Fibroblast of skin of abdomen (primary cell): ENCODE measurements around the gene PHC2.

Experiments used
- DNase-seq: peaks from one replicate; pipeline ENCODE4 v3.0.0-alpha.2; 2013

The PHC2 gene

DNA sequence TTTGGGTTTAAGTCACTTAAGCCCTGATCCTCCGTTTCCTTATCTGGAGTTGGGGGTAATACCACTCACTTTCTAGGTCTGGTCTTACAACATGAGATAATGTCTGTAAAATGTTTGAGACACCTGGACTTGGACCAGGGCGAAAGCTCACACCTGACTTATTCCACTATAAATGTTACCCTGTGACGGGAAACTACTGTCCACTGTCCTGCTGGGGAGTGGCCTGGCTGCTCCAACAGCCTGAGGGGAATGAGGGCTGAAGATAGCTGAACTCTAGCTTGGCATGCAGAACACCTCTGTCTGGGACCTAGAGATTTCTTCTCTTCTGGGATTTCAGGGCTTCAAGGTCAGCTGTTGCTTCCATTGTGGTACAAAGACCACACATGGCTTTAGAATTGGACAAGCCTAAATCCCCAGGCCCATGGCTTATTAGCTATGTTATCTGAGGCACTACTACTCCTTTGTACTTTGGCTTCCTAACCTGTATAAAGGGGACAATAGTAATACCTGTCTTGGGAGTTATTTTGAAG, 100.5 kb downstream of the PHC2 start:
- DNase-seq: no peak

DNA sequence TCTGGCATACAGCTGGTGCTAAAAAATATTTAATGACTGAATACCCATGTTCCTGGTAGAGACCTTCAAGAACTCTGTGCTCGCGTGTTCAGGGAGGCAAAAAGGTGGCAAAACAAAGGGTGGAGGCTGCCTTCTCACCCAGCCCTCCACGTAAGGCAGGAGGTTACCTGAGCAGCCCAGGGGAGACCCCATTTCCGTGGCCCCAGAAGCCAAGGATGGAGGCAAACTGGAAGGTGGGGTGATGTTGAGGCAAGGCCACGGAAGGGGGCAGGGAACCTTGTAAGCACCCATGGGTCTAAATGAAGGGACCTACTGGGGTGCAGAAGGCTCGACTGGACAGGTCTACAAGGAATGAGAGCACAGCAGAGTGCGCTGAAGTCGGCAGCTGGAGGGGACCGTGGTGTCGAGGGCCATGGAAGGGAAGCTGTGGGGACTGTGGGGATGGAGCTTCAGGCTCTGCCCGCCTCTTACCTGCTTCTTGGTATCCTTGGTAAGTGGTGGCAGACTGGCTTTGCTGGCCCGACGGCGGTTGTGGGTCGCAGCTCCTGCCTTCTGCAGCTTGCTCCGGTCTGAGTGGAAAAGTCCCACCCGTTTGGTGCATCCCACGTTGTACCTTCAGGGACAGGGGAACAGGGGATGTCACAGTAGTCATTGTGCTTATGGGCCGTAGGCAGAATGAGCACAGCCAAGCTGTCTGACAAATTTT, 101.1 kb downstream of the PHC2 start:
- DNase-seq: no peak

DNA sequence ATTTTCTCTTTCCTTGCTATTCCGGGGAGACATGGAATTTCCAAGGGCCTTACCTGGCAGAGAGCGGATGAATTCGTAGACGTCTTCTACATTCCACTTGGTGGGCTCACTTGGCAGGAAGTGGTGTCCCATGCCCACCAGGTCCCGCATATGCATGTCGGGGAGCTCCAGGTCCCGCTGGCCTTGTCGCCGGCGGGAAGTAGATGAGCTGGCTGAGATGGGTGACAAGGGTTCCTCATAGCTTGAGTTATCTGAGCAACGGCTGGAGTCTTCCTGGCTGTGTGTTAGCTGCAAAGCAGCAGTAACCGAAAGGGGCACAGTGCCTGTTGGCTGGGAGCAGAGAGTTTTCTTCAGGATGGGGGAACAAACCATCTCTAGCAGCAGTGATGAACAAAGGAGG, 102.1 kb downstream of the PHC2 start:
- DNase-seq: no peak

DNA sequence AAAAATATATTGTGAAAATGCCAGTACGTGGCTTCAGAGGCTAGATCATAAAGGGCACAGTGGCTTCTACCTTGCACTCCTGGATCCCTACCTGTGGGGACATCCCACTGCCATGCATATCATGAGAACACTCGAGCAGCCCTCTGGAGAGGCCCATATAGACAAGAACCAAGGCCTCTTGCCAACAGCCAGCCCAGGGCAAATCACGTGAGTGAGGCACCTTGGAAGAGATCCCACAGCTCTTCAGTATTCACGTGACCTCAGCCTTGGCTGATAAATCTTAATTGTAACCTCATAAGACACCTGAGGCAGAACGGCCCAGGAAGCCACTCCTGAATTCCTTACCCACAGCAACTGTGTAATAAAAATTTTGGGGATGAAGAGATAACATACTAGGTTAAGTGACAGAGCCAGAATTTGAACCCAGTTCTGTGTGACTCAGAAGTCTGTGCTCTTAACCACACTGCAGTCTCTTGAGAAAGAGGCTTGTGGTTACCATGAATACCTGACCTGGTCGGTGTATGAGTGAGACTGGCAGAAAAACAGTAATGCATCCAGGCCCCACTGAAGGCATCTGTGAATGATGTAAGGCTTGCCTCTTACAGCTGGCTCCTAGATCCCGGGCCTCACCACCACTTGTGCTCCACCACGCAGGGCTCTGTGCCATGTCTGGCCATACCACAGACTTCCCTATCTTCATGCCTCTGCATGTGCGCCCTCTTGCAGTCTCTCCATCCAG, 103.1 kb downstream of the PHC2 start:
- peak; percentile 94 for DNase-seq

DNA sequence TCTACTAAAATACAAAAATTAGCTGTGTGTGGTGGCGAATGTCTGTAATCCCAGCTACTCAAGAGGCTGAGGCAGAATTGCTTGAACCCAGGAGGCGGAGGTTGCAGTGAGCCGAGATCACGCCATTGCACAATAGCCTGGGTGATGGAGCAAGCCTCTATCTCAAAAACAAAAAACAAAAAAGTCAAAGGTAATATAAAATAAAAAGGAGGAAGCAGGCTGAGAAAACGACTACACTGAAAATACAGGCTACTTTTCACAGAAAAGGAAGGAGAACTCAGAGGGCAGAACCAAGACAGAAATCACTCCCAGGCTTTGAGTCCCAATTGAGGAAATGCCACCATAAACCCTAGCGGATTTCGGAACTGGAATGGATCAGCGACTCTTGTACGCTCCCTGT, 104.1 kb downstream of the PHC2 start:
- DNase-seq: no peak

DNA sequence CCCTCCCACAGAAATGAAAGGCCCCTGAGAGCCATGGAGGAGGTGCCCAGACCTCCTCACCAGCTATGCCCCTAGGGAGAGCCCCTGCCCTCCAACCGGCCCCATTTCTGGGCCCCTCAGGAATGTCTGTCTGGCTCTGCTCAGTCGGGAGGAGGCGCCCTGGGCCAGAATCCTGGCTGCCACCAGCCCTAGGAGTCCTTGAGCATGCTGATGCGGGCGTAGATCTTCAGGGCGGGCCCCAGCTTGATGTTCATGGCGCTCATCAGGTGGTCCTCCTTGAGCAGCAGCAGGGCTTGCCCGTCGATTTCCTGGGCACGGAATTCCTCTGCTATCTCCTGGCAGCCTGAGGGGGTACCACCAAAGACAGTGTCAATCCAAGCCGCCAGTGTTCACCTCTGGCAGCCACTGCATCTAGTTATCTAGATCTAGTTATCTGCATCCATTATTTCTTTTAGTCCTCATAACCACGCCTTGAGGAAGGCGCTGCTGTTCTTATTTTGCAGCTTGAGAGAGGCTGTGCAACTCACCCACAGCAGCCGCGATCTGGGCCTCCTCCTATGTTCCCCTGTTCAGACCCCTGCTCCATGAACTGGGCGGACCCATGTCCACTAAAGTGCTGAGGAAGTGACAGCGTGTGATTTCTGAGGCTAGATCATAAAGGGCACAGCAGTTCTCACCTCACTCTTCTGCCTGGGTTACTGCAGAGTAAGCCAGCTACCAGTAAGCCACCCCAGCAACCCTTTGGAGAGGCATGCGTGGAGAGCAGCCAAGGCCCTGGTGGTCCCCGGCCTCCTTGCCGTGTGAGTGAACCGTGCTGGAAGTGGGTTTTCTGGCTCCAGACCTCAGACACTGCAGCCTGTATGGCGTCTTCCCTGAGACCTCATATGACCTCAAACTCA, 106.0 kb downstream of the PHC2 start:
- no peak for DNase-seq

DNA sequence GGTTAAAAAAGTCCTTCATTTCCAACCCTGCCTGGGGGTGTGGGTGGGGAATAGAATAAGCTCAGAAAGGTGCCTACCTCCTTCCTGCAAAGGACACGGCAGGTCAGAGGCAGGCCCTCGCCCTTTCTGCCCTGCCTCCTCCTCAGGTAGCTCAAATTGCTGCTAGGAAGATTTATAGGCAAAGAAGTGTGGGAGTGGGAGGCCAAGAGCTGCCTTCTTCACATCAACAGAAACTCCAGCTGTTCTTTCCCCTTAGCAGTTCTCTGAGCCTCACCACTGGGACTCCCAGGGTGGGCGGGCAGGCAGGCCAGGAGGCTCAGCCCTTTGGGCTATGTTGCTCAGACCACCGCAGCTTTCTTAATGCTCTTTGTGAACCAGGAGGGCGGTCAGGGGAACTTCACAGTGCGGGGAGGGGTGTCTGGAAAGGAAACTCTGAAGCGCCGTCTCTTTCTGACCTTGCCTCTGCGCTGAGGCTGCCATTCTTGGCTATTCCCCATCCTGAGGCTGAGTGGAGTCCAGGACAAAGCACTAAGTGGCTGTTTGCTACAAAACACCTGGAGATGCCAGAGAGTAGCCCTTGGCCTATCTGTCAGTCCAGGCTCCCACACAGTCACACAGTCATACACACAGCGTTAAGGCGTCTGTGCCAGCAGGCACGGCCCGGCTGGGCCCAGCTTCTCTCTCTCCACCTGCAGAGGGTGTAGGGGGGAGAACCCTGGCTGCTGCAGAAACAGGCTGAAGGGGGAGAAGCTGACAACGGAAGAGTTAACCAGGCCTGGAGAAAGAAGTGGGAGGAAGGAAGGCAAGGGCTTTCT, 107.0 kb downstream of the PHC2 start:
- DNase-seq: no peak

DNA sequence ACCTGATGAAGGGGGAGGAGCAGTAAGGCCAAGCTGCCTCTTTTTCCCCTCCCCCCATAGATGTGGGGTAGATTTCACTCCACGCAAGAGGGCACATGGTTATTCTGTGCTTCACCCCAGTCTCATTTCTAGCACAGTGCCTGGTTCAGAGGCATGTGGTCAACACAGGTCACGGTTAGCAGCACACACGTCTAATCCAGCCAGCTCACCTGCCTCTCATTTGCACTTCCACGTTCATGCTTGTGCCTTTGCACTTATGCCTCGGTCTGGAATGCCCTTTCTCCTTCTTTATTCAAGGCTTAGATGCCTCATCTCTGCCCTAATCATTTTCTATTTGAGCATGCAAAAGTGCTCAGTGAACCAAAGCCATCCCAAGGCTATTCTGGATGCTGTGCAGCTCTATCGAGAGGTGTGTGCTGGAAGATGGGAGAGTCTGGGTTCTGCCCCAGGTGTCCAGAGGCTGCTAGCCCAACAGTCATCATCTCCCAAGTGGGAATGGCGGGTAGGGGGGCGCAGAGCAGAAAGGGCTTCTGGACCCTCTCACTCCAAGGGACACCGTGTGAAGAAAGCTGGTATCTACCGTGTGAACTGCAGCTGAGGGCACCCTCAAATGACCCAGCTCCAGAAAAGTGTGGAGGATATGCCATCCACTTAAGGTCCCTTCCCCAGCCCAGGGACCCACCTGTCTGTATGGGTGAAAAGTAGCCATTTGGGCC, 107.9 kb downstream of the PHC2 start:
- no peak for DNase-seq

DNA sequence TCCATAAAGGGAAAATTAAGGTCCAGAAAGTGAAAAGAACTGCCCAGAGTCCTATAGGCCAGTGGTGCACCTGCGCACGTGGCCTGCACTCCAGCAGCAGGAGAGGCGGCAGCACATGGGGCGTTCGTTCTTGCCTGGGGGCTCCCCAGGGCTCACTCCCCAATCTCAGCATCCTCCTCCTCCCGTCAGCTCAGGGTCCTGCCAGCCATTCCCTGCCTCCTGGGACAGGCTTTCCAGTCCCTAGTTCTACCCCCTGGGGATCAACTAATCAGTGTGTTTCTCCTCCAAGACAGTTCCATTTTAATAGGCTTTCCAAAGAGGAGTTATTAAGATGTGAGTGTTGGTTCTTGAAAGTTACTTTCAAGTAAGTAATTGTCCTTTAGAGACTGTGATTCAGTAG, 108.8 kb downstream of the PHC2 start:
- DNase-seq: no peak

DNA sequence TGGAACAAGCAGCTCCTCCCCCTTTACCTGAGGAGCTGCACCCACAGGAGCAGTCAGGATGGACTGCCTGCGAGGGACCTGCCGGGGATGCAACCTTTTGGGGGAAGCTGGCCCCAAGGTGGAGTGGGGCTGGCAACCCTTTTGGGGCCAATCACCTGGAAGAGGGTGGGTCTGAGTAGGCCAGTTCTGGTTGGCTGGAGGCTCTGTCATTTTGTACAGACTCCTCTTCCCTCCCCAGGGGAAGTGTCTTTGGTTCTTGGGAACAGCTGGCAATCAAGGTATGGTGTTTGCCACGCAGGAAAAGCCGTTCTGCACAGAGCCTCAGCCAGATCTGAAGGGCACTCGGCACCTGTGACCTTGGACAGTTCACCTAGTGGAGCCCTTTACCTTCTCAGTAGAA, 109.7 kb downstream of the PHC2 start:
- no peak for DNase-seq

DNA sequence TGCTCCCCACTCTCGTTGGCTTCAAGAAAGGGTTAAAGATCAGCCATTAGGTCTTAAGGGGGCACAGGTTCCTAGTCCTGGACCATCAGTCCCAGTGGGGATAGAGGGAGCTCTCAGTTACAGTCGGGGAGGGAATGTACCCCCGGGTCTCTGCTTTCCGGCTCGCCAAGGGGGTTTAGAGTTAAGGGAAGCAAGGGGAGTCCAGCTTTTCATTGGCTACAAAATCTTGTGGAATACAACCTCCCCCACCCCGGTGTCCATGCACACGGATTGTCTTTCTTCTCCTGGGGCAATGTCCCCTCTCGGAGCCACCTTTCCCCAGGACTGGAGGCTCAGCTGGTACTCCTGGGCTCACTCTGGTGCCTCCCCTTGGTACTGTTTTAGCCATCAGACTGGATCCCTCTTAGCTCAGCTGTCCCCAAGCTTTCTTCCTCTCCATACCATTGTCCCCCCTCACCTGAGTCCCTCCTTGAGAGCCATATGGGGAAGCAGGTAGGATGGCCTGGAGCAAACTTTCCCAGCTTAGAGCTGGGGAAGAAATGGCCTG, 110.2 kb downstream of the PHC2 start, which contains the start of gene A3GALT2:
TSS of gene A3GALT2 (minus strand) at position 480 of the 547 bp plus-strand sequence. CDS start at position 480, 0 bp downstream.
- no peak for DNase-seq

DNA sequence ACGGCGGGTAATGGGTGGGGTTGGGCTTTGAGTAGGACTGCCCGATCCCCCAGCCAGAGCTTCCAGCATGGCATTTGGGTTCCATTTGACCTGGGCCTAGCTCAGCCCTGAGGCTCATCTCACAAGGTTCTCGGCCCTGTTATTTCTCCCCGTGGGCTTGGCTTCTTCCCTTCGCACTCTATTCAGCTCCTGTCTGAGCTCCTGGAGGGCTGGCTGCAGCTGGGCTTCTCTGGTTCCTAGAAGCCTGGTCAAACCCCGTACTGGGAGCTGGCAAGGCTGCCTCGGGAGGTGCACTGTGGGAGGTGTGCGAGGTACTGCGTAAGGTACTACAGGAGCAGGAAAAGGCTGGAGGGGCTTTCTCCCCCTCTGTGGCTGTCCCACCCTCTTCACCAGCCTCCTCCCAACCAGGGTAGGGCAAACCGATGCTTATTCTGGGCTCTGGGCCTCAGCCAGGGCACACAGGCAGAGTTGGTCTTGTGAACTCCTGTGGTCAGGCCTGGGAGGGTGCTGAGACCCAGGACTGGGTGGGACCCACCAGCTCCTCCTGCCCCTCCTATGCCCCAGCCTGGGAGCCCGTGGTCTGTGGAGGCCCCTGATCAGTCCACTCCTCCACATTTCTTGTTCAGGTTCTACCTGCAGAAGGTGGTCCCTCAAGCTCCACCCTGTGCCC, 110.8 kb downstream of the PHC2 start:
- no peak for DNase-seq

DNA sequence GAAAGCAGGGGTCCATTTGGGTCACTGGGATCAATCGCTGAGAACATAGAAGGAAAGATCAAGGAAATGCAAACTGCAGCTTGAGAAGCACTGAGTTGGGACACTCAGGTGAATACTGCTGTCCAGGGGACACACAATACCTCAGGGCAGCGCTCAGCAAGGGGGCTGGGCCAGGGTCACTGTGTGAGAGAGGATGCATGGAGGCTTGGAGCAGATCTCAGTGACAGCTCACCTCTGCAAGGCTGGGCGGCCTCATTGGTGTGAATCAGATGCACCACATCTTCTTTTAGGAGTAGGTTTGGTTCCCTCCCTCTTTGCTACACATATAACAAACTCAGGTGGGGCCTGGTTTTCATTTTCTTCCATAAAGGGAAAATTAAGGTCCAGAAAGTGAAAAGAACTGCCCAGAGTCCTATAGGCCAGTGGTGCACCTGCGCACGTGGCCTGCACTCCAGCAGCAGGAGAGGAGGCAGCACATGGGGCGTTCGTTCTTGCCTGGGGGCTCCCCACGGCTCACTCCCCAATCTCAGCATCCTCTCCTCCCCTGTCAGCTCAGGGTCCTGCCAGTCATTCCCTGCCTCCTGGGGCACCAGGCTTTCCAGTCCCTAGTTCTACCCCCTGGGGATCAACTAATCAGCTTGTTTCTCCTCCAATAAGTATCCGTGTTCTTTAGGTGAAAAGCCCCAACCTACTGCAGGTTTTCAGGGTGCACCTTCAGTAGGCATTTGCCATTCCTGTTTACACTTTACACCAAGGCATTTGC, 111.5 kb downstream of the PHC2 start:
- no peak for DNase-seq

DNA sequence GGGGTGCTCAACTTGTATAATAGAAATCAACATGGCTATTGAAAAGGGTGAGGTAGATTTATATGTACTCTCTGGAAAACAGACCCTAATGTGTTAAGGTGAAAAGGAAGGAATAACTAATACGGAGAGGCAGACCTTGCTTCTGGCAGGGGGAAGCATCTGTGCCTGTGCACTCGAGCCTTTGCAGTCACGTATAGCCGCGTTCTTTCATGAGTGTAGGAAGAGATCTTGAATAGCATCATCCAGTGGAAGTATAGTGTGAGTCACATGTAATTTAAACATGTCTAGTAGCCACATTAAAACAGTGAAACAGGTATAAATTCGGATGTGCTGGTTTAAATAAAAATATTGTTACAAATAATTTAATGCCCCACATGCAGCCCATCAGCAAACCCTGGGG, 112.9 kb downstream of the PHC2 start:
- peak; percentile 54 for DNase-seq

DNA sequence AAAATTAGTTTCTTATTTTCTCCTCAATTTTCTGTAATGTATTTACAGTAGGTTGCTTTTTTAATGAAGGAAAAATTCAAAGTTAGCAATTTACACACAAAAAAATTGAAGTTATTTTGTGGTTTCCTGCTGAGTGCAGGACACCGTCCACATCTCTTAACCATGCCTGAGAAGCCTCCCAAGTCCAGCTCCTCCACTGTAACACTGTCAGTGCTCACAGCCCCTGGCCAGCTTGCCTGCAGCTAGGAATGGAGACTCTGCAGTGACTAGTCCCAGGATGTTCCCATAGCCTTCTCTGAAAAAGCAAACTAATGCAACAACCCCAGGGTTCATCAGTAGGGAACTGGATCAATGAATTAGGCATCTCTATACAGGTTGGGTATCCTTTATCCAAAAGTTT, 113.5 kb downstream of the PHC2 start:
- no peak for DNase-seq

DNA sequence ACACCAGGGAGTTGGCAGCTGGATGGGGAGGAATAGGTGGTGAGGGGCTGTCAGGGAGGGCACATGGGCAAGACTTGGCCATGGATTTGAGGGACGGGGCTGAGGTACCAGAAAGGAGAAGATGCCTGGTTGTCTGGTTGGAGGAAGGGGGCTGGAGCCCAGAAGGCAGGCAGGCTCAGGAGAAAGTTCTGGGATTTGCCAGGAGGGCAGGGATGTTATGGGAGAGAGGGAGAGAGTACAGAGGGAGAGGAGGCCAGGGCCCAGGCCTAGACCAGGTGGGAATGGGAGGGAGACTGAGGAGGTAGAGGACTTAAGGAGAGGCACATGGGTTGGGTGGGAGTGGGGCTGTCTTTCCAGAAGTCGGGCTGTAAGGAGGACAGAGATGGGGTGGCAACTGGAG, 114.3 kb downstream of the PHC2 start:
- no peak for DNase-seq

DNA sequence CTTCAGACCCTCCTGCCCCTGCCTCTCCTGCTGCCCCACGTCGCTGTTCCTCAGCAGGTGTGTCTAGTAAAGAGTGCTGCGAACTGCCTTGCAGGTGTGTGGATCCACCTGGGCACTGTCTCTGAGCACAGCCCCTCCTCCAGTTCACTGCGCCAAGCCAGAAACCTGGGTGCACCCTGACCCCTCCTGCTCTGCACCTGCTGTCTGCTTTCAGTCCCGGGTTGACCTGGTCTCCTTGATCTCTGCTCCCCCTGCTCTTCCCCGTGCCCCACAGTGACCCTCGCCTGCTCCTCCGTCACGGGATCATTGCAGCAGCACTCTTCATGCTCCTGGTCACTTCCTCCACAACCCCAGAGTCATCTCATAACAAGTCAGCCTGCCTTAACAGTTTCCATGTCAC, 116.5 kb downstream of the PHC2 start:
- DNase-seq: no peak

DNA sequence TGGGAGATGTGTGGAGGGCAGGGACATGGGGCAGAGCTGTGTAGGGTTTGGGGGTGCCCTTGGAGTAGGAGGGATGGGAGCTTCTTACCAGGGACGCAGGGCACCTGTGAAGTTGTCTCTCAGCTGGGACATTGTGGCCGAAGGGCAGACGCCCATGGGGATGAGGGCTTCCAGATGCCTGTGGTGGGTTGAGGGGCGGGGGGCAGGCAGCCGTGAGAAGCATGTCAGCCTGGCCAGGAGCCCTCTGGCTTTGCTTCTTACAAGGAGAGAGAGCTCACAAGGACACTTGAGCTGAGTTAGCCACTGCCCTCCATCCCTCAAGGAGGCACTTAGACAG, 118.5 kb downstream of the PHC2 start:
- no peak for DNase-seq

DNA sequence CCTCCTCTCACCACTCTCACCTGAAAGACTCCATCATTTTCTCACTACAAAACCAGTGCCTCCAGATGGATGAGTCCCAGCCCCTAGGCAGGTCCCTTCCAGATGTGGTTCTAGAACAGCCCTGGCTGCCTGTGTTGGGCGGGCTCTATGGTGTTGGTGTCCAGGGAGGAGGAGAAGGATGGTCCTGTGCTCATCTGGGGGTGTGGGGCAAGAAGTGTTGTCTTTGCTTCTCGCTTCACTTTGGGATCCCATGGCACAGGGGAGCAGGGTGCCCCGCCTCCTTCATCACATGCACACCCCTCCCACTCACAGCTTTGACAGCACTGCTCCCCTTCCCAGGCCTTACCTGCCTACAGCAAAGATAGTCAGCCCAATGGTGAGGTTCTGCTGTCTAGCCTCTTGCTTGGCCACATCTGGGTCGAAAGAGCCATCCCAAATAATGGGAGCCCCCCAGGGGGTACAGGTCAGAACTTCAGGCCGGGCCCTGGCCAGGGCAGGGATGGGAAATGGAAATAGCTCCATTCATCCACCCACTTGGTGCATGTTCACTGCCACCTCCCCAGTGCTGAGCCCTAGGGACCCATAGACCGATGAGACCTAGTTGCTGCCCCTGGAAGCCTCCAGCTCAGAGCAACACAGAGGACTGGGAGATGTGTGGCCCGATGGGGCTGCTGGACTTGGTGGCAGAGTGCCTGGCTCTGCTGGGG, 119.0 kb downstream of the PHC2 start:
- no peak for DNase-seq
